Panc1 (cell line): ENCODE results near the gene SCO2. TPM values are rescaled to one million over a fixed set of nuclear protein-coding genes. Genes with fewer than 3 reads are reported as not detected.

Experiments used
- ATAC-seq: fragments of 200-7000 bp; cut with Tn5 transposase; 2 replicates; pipeline ENCODE4 v1.9.1; 2020; ENCODE audit warnings: mild to moderate bottlenecking, moderate library complexity
- BruUV-seq: library from RNA; stranded (reverse); fragments of 400-500 nt; replicated peaks from 2 replicates; lab custom pipeline; 2021; lab: Mats Ljungman, UMichigan
- CTCF ChIA-PET: fragments of 300-600 bp; sonication (Branson Sonifier 250); formaldehyde crosslinking; loops from one replicate; lab custom pipeline; 2022; ENCODE audit warnings: antibody characterized with exemption; lab: Charles Lee
- POLR2A ChIA-PET: fragments of 300-600 bp; sonication (Branson Sonifier 250); formaldehyde crosslinking; loops from one replicate; lab custom pipeline; 2022; ENCODE audit warnings: antibody characterized with exemption; lab: Charles Lee
- DNase-seq: peaks from one replicate; pipeline ENCODE4 v3.0.0-alpha.2; 2010; ENCODE audit warnings: low read depth, low spot score
- H3K27ac ChIP-seq: 2 replicates; pipeline ENCODE4 v1.5.1; 2011; ENCODE audit warnings: mild to moderate bottlenecking, low read length, inconsistent platforms
- H3K27me3 ChIP-seq: fragments of 200-500 bp; sonication (Bioruptor generic); 2 replicates; pipeline ENCODE4 v1.6.0; 2014; ENCODE audit warnings: low read length, inconsistent platforms; ENCODE audit not compliant: control insufficient read depth, insufficient read depth
- H3K36me3 ChIP-seq: fragments of 200-500 bp; sonication (Bioruptor generic); 2 replicates; pipeline ENCODE4 v1.5.1; 2014; ENCODE audit warnings: inconsistent platforms, mild to moderate bottlenecking, low read length, moderate library complexity; ENCODE audit not compliant: control insufficient read depth, insufficient read depth
- H3K4me1 ChIP-seq: 2 replicates; pipeline ENCODE4 v1.5.1; 2011; ENCODE audit warnings: inconsistent platforms, mild to moderate bottlenecking, low read length, moderate library complexity; ENCODE audit not compliant: control insufficient read depth, insufficient read depth
- H3K4me3 ChIP-seq, 2 experiments: 2 replicates each; pipeline ENCODE4 v1.5.1; 2011 to 2012; ENCODE audit warnings: low read depth in 2 of 2, low read length in 2 of 2, mild to moderate bottlenecking in 2 of 2, inconsistent platforms in 1 of 2, moderate library complexity in 1 of 2
- H3K9me3 ChIP-seq: fragments of 200-500 bp; sonication (Bioruptor generic); 2 replicates; pipeline ENCODE4 v1.5.1; 2014; ENCODE audit warnings: low read depth, mild to moderate bottlenecking, inconsistent platforms, low read length, moderate library complexity; ENCODE audit not compliant: control insufficient read depth, insufficient read depth
- CTCF ChIP-seq: fragments of 450-650 bp; IDR thresholded peaks from 2 replicates; pipeline ENCODE4 v1.5.1; 2017; ENCODE audit warnings: mild to moderate bottlenecking
- POLR2AphosphoS5 ChIP-seq: IDR thresholded peaks from 2 replicates; pipeline ENCODE4 v1.6.1; 2012; ENCODE audit warnings: mild to moderate bottlenecking, low read depth, low read length, moderate library complexity
- REST ChIP-seq, 2 experiments: IDR thresholded peaks; 2 replicates each; pipeline ENCODE4 v1.6.1; 2011 to 2012; ENCODE audit warnings: low read depth in 2 of 2, control low read depth in 1 of 2, low read length in 1 of 2, mild to moderate bottlenecking in 1 of 2, moderate library complexity in 1 of 2; ENCODE audit not compliant: insufficient read depth in 1 of 2
- SIN3A ChIP-seq: IDR thresholded peaks from 2 replicates; pipeline ENCODE4 v1.6.1; 2012; ENCODE audit warnings: low read depth, mild to moderate bottlenecking, low read length, moderate library complexity, borderline replicate concordance; ENCODE audit not compliant: insufficient read depth
- TCF7L2 ChIP-seq: IDR thresholded peaks from 2 replicates; pipeline ENCODE4 v1.6.1; 2011; ENCODE audit warnings: mild to moderate bottlenecking, low read depth, low read length, inconsistent platforms
- in situ Hi-C: cut with HindIII; loops from 2 replicates; pipeline ENCODE4 v1.10.0; 2016; ENCODE audit warnings: low sequenced_read_pairs, low pct_unique_long_range_greater_than_20kb
- intact Hi-C: fragments of 100-400 bp; cut with micrococcal nuclease; formaldehyde crosslinking; loops from one replicate; pipeline ENCODE4 v1.10.0; 2022; ENCODE audit not compliant: unreplicated experiment
- total RNA-seq: library from RNA; stranded (reverse); gene quantifications from one replicate; pipeline ENCODE4 v1.2.1, GENCODE V29; 2021; ENCODE audit not compliant: unreplicated experiment

The SCO2 gene
- total RNA-seq, 1 experiment from 2014 or later: 14.2 TPM

DNA sequence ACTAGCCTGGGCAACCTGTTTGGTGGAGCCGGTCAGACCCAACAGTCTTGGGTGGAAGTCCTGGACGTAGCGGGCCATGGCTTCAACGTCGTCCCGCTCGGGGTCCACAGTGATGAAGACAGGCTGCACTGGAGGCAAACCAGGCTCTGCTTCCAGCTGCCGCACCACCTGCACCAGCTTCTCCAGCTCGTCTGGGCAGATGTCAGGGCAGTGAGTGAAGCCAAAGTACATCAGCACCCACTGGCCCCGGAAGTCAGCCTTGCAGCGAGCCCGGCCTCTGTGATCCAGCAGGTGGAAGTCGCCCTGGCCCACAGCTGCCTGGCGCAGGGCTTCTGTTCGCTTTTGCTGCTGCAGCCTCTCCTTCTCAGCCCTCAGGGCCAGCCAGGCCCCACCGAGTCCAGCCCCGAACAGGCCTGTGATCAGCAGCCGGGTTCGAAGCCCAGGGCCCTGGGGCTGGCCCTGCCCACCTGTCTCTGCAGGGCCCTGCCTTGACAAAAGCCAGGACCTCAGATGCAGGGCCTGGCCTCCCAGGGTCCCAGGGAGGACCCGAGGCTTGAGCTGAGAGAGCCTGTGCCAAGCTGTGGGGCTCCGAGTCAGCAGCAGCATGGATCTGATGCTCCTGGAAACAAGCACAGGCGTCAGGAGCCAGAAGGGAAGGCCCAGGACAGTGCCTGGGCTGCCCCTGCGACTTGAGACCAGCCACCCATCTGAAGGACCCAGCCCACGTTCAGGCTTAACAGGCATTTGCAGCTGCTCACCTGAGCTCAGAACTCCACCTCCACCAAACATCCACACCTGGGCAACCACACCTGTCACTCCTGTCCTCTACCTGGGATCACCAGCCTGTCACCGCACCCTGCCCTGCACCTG lies 1.4 kb downstream of the SCO2 start:
- ATAC-seq (no peak), DNase-seq (no peak)
- peak overlapping the region; percentile 82 for H3K27ac ChIP-seq
- ChIA-PET POLR2A (interaction anchor here (0.6 kb wide), 1 partner anchor 69 kb away, joined by 10 read pairs; no protein-coding TSS in a partner anchor), CTCF (no interaction called here)
- BruUV-seq: no TSS peak
- in situ Hi-C loops: no loop called here
- intact Hi-C loops: no loop called here
- peak overlapping the region; percentile 65 to 69 for H3K4me3 ChIP-seq
- no peaks in the 10 kb centered on the region for H3K9me3 ChIP-seq
- H3K4me1 ChIP-seq: peaks cover 4% of the 10 kb centered on the region
- H3K27me3 ChIP-seq: no peaks in the 10 kb centered on the region
- H3K36me3 ChIP-seq: no peaks in the 10 kb centered on the region; the same call in 1 of the 2 replicates
- TF ChIP-seq TCF7L2 (no peak), CTCF (no peak), SIN3A (no peak), REST (IDR thresholded peaks at IDR 0.05; ENCODE audit: insufficient read depth in 1 of 2, low read depth in 2 of 2, low read length in 1 of 2) (no peak), POLR2AphosphoS5 (no peak)

DNA sequence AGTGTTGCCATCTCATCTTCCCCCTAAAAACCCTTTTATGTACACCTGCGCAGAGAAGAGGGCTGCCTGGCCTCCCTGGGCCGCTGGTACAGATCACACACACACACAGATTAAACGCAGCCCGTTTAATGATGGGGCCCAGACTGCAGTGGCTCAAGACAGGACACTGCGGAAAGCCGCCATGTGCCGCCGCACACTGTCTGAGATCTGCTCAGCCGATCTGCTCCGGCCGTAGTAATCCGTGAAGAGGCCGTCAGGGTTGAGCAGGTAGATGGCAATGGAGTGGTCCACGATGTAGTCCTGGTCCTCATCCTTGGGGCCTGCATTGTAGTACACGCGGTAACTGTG lies 2.0 kb downstream of the SCO2 start:
- H3K27me3 ChIP-seq: no peaks in the 10 kb centered on the region
- in situ Hi-C loops (no loop called here), intact Hi-C loops (no loop called here)
- DNase-seq: no peak
- ATAC-seq: no peak
- ChIA-PET CTCF (no interaction called here), POLR2A (no interaction called here)
- H3K4me3 ChIP-seq: no peak overlapping the region
- TF ChIP-seq SIN3A (no peak), POLR2AphosphoS5 (no peak), TCF7L2 (no peak), CTCF (no peak), REST (IDR thresholded peaks at IDR 0.05; ENCODE audit: insufficient read depth in 1 of 2, low read depth in 2 of 2, low read length in 1 of 2) (no peak)
- peaks cover 4% of the 10 kb centered on the region; the same call in 1 of the 2 replicates for H3K4me1 ChIP-seq
- no peak overlapping the region for H3K27ac ChIP-seq
- H3K36me3 ChIP-seq: no peaks in the 10 kb centered on the region; the same call in 1 of the 2 replicates
- no peaks in the 10 kb centered on the region for H3K9me3 ChIP-seq
- no TSS peak for BruUV-seq
